ELR (cell line): Measurements from ENCODE around the gene SLC31A2.
A peak's percentile ranks its signal among the peaks of the same experiment; 100 is the strongest.

ENCODE experiments used
- DNase-seq: peaks from one replicate; pipeline ENCODE4 v3.0.0-alpha.2; 2015; ENCODE audit warnings: low read depth

The SLC31A2 gene

GRCh38 chr9:113151696-113152630 is 1.2 kb downstream of the SLC31A2 start:
- DNase-seq = no peak

- peak; percentile 41 for DNase-seq
Observed at GRCh38 chr9:113152699-113153098, 1.9 kb downstream of the SLC31A2 start.

- no peak for DNase-seq
Observed at GRCh38 chr9:113153599-113153998, 2.8 kb downstream of the SLC31A2 start.

GRCh38 chr9:113154471-113154870 is 3.7 kb downstream of the SLC31A2 start:
- DNase-seq = peak; percentile 86

GRCh38 chr9:113154946-113155345 is 4.1 kb downstream of the SLC31A2 start:
- no peak for DNase-seq

GRCh38 chr9:113155911-113156588 is 5.2 kb downstream of the SLC31A2 start:
- DNase-seq = no peak

- no peak for DNase-seq
Observed at GRCh38 chr9:113156880-113157279, 6.1 kb downstream of the SLC31A2 start.

GRCh38 chr9:113158446-113158845 is 7.6 kb downstream of the SLC31A2 start:
- no peak for DNase-seq

- DNase-seq = no peak
Observed at GRCh38 chr9:113160571-113160970, 9.8 kb downstream of the SLC31A2 start.

- no peak for DNase-seq
Observed at GRCh38 chr9:113163001-113163400, 12.2 kb downstream of the SLC31A2 start.

- no peak for DNase-seq
Observed at GRCh38 chr9:113164536-113165300, 13.9 kb downstream of the SLC31A2 start.

- DNase-seq = no peak
Observed at GRCh38 chr9:113166039-113166438, 15.2 kb downstream of the SLC31A2 start.

- no peak for DNase-seq
Observed at GRCh38 chr9:113168809-113169208, 18.0 kb downstream of the SLC31A2 start.

- no peak for DNase-seq
Observed at GRCh38 chr9:113173341-113173740, 22.5 kb downstream of the SLC31A2 start.

- no peak for DNase-seq
Observed at GRCh38 chr9:113176803-113177202, 26.0 kb downstream of the SLC31A2 start.

GRCh38 chr9:113177251-113177650 is 26.4 kb downstream of the SLC31A2 start:
- no peak for DNase-seq

GRCh38 chr9:113178087-113178486 is 27.3 kb downstream of the SLC31A2 start:
- peak; percentile 26 for DNase-seq

- no peak for DNase-seq
Observed at GRCh38 chr9:113179839-113180238, 29.0 kb downstream of the SLC31A2 start.

GRCh38 chr9:113181165-113181564 is 30.4 kb downstream of the SLC31A2 start:
- DNase-seq = no peak

GRCh38 chr9:113183956-113184488 is 33.2 kb downstream of the SLC31A2 start:
- DNase-seq = no peak

GRCh38 chr9:113184539-113184938 is 33.7 kb downstream of the SLC31A2 start:
- DNase-seq = peak; percentile 81

- no peak for DNase-seq
Observed at GRCh38 chr9:113185271-113185670, 34.5 kb downstream of the SLC31A2 start.
